GM12878 (cell line): ENCODE data around the gene AHNAK2. TPM values are rescaled to one million over a fixed set of nuclear protein-coding genes. Genes with fewer than 3 reads are reported as not detected.

ENCODE experiments used
- ATAC-seq: fragments of 200-7000 bp; cut with Tn5 transposase; 3 replicates; pipeline ENCODE4 v1.9.1; 2020; ENCODE audit warnings: mild to moderate bottlenecking, moderate library complexity
- BruUV-seq: library from RNA; stranded (reverse); fragments of 400-500 nt; replicated peaks from 2 replicates; lab custom pipeline; 2021; lab: Mats Ljungman, UMichigan
- CTCF ChIA-PET: fragments of 300-600 bp; sonication (Branson Sonifier 250); formaldehyde crosslinking; extraction: SDS; loops from one replicate; lab custom pipeline; 2021; ENCODE audit warnings: inconsistent platforms; lab: Yijun Ruan, JAX
- POLR2A ChIA-PET: fragments of 350-600 bp; formaldehyde crosslinking; extraction: SDS; loops from one replicate; lab custom pipeline; 2021; ENCODE audit warnings: inconsistent platforms; lab: Charles Lee
- RAD21 ChIA-PET: fragments of 300-600 bp; sonication (Branson Sonifier 250); formaldehyde crosslinking; loops from one replicate; lab custom pipeline; 2023; ENCODE audit warnings: antibody characterized with exemption; ENCODE audit not compliant: unreplicated experiment; lab: Charles Lee
- SMC1A ChIA-PET: fragments of 300-600 bp; sonication (Branson Sonifier 250); formaldehyde crosslinking; loops from one replicate; lab custom pipeline; 2023; ENCODE audit not compliant: unreplicated experiment, uncharacterized antibody; lab: Charles Lee
- DNase-seq: peaks from one replicate; pipeline ENCODE4 v3.0.0-alpha.2; 2011; ENCODE audit warnings: low read depth, low spot score
- FAIRE-seq: peaks from 3 replicates; lab custom pipeline; 2011; peaks lifted over from hg19 to GRCh38; lab: Jason Lieb, UNC
- H2AFZ ChIP-seq: 2 replicates; pipeline ENCODE4 v1.6.0; 2011; ENCODE audit warnings: low read depth, low read length, control low read depth; ENCODE audit not compliant: control insufficient read depth
- H3K27ac ChIP-seq: 2 replicates; pipeline ENCODE4 v1.5.1; 2011; ENCODE audit warnings: control low read depth; ENCODE audit not compliant: control insufficient read depth, insufficient read depth
- H3K27me3 ChIP-seq, 2 experiments: replicated peaks in 1 of 2; 2 replicates each; pipeline versions ENCODE4 v1.6.0 to v1.6.1; 2011; ENCODE audit warnings: low read length in 1 of 2; ENCODE audit not compliant: control insufficient read depth in 2 of 2, insufficient read depth in 2 of 2
- H3K36me3 ChIP-seq, 2 experiments: 2 replicates each; pipeline ENCODE4 v1.5.1; 2011; ENCODE audit warnings: low read length in 1 of 2; ENCODE audit not compliant: control insufficient read depth in 2 of 2, insufficient read depth in 2 of 2
- H3K4me1 ChIP-seq: 2 replicates; pipeline ENCODE4 v1.6.1; 2011; ENCODE audit warnings: mild to moderate bottlenecking, low read length, moderate library complexity, mixed read lengths; ENCODE audit not compliant: control insufficient read depth, insufficient read depth
- H3K4me2 ChIP-seq: 2 replicates; pipeline ENCODE4 v1.6.0; 2011; ENCODE audit warnings: control low read depth; ENCODE audit not compliant: control insufficient read depth, insufficient read depth
- H3K4me3 ChIP-seq: fragments of 200-600 bp; sonication (generic); 2 replicates; pipeline ENCODE4 v1.5.1; 2016
- H3K79me2 ChIP-seq: 2 replicates; pipeline ENCODE4 v1.6.0; 2011; ENCODE audit warnings: low read length; ENCODE audit not compliant: control insufficient read depth, insufficient read depth
- H3K9ac ChIP-seq: 2 replicates; pipeline ENCODE4 v1.8.0; 2011; ENCODE audit warnings: low read length, control low read depth, mixed read lengths; ENCODE audit not compliant: control insufficient read depth, insufficient read depth
- H3K9me3 ChIP-seq: replicated peaks from 3 replicates; pipeline ENCODE4 v1.5.1; 2011; ENCODE audit warnings: mild to moderate bottlenecking, low read length; ENCODE audit not compliant: control insufficient read depth, insufficient read depth
- H4K20me1 ChIP-seq: 2 replicates; pipeline ENCODE4 v1.6.0; 2011; ENCODE audit not compliant: control insufficient read depth, insufficient read depth
- ATF3 ChIP-seq: IDR thresholded peaks from 2 replicates; pipeline ENCODE4 v1.6.1; 2011; ENCODE audit warnings: low read depth, mild to moderate bottlenecking, low read length, moderate library complexity, borderline replicate concordance; ENCODE audit errors: extremely low read depth
- HDAC6 ChIP-seq: fragments of 200-600 bp; sonication (generic); IDR thresholded peaks from one replicate; pipeline ENCODE4 v1.8.0; 2017; ENCODE audit warnings: antibody characterized with exemption; ENCODE audit not compliant: unreplicated experiment
- IKZF1 ChIP-seq: fragments of 450-650 bp; conservative IDR thresholded peaks from 2 replicates; pipeline ENCODE4 v1.6.1; 2017; ENCODE audit warnings: antibody characterized with exemption, mild to moderate bottlenecking
- MEF2B ChIP-seq: fragments of 450-650 bp; IDR thresholded peaks from 2 replicates; pipeline ENCODE4 v1.6.1; 2018; ENCODE audit warnings: mild to moderate bottlenecking, moderate library complexity; ENCODE audit not compliant: partially characterized antibody, poor library complexity, severe bottlenecking
- MYB ChIP-seq: fragments of 150-350 bp; IDR thresholded peaks from 2 replicates; pipeline ENCODE4 v1.6.1; 2014; ENCODE audit warnings: mild to moderate bottlenecking, low read depth, low read length, borderline replicate concordance
- WGBS: methylation state at CpG from one replicate; pipeline ENCODE4 v1.1.6; 2016; ENCODE audit warnings: low lambda C conversion rate; ENCODE audit not compliant: insufficient replicate concordance, insufficient coverage; ENCODE audit errors: missing lambda C conversion rate; 5-methylcytosine and 5-hydroxymethylcytosine counted together
- in situ Hi-C: fragments of 300-500 bp; cut with MboI; formaldehyde crosslinking; loops from 9 replicates; pipeline ENCODE4 v1.14.3; 2018; ENCODE audit warnings: mixed read lengths
- intact Hi-C: fragments of 100-400 bp; cut with micrococcal nuclease; formaldehyde crosslinking; loops from one replicate; pipeline ENCODE4 v1.14.2; 2022; ENCODE audit not compliant: unreplicated experiment
- polyA plus RNA-seq, 11 experiments: library from polyadenylated mRNA; depleted of rRNA in 4 of 11; unstranded in 6 of 11; stranded (reverse) in 5 of 11; fragments of >200 nt; fragmentation: Nextera tagmentation in 4 of 11; fragmentation: Illumina TruSeq in 1 of 11; extraction: Ambion mirVana in 4 of 11; extraction: Trizol in 1 of 11; gene quantifications; 1 replicate in 1 of 11; 2 replicates in 10 of 11; pipeline versions ENCODE4 v1.2.1 to v1.2.3, GENCODE V29; 2011 to 2016; ENCODE audit warnings: inconsistent platforms in 2 of 11, missing spikeins in 2 of 11, low read depth in 1 of 11
- total RNA-seq, 4 experiments: library from RNA; depleted of rRNA in 3 of 4; stranded (reverse); fragments of >200 nt in 3 of 4; fragmentation: Illumina TruSeq in 1 of 4; extraction: Trizol in 1 of 4; gene quantifications; 2 replicates each; pipeline versions ENCODE4 v1.2.1 to v1.2.3, GENCODE V29; 2013 to 2021

Gene AHNAK2
- total and polyA plus RNA-seq, 10 of the 15 experiments (the other 5 are each of a cell fraction or from before 2014, with no cell fraction given): 0.03 to 0.10 TPM; not detected in 8

GRCh38 chr14:104935026-104935650 lies 43.0 kb downstream of the AHNAK2 start:
- Histone ChIP-seq H3K4me1 (no peaks in the 10 kb centered on the region), H3K27me3 (peaks cover 9 to 11% of the 10 kb centered on the region in 2 experiments), H4K20me1 (no peaks in the 10 kb centered on the region; the same call in 1 of the 2 replicates), H3K4me3 (no peak overlapping the region), H3K79me2 (no peaks in the 10 kb centered on the region), H3K36me3 (no peaks in the 10 kb centered on the region), H3K27ac (no peak overlapping the region), H3K9me3 (no peaks in the 10 kb centered on the region), H3K4me2 (no peak overlapping the region), H3K9ac (no peak overlapping the region), H2AFZ (no peak overlapping the region)
- BruUV-seq: no TSS peak
- ChIA-PET RAD21 (interaction anchor here (0.6 to 1.1 kb wide), 2 partner anchors 40 to 151 kb away, joined by 3 to 4 read pairs; no protein-coding TSS in a partner anchor), CTCF (interaction anchor here (0.8 to 1.5 kb wide), 5 partner anchors 11 to 111 kb away, joined by 3 read pairs; no protein-coding TSS in a partner anchor), SMC1A (interaction anchor here (0.9 kb wide), 1 partner anchor 39 kb away, joined by 4 read pairs; no protein-coding TSS in a partner anchor), POLR2A (interaction anchor here (0.6 kb wide), 1 partner anchor 361 kb away, joined by 3 read pairs; no protein-coding TSS in a partner anchor)
- no peak for FAIRE-seq
- TF ChIP-seq IKZF1 (no peak), ATF3 (no peak), HDAC6 (no peak), MEF2B (no peak), MYB (no peak)
- intact Hi-C loops: no loop called here
- in situ Hi-C loops: no loop called here
- DNase-seq: no peak
- no peak for ATAC-seq
- WGBS: 39% methylated on average over 3 of the region's 3 CpGs
